ENCODE results near the gene MRAS.

The MRAS gene

GRCh38 chr3:138441742-138442141, 93.4 kb downstream of the MRAS start:
- TF ChIP-seq, protein P1, sequence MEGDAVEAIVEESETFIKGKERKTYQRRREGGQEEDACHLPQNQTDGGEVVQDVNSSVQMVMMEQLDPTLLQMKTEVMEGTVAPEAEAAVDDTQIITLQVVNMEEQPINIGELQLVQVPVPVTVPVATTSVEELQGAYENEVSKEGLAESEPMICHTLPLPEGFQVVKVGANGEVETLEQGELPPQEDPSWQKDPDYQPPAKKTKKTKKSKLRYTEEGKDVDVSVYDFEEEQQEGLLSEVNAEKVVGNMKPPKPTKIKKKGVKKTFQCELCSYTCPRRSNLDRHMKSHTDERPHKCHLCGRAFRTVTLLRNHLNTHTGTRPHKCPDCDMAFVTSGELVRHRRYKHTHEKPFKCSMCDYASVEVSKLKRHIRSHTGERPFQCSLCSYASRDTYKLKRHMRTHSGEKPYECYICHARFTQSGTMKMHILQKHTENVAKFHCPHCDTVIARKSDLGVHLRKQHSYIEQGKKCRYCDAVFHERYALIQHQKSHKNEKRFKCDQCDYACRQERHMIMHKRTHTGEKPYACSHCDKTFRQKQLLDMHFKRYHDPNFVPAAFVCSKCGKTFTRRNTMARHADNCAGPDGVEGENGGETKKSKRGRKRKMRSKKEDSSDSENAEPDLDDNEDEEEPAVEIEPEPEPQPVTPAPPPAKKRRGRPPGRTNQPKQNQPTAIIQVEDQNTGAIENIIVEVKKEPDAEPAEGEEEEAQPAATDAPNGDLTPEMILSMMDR (IDR thresholded peaks at IDR 0.05; ENCODE audit: low read depth, low read length, missing control alignments), result no peak
- no peak for DNase-seq (ENCODE audit: low read depth)
- no peak overlapping the region for H3K4me3 ChIP-seq (ENCODE audit: low read depth, low read length)

DNA sequence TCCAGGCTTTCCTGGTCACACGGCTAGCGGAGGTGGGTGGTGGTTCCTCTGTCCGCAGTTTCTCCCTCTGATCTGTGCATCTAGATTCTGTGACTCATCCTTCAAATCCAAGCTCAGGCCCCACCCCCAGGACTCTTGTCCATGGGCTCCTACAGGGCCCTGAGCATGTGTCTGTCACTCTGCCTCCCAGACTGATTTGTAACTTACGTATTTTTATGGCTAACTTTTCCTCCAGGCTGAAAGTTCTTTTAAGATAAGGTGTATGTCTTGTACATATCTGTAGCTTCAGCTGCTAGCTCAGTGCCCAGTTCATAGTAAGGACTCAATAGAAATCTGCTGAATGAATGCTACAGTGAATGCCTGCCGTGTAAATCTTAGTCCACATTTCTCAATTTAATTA, 94.1 kb downstream of the MRAS start:
- no peak overlapping the region for H3K4me3 ChIP-seq (ENCODE audit: low read depth, low read length)
- no peak for DNase-seq (ENCODE audit: low read depth)

DNA sequence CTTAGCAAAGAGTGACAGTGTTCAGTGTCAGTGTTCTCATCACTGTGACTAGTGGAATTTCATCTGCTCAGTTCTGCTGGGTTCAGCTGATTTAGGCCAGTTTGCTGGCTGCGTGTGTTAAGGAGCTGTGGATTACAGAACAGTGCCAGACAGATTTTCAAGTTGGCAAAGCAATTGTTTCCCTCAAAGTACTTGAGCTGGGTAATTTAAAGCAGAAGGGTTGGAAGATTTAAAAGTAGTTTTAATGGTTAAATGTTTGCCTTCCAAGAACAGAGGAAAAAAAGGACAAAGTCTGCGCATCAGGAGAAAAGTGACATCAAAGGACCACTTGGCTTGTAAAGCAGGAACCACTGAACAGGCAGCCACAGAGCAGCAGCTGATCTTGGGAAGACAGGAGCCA, 94.7 kb downstream of the MRAS start:
- no peak for DNase-seq (ENCODE audit: low read depth)
- TF ChIP-seq, protein P1 (IDR thresholded peaks at IDR 0.05; ENCODE audit: low read depth, low read length, missing control alignments), result no peak
- H3K4me3 ChIP-seq (ENCODE audit: low read depth, low read length), result no peak overlapping the region

More for the DNA sequence above, 94.1 kb downstream of the MRAS start:
- TF ChIP-seq, protein P1 (IDR thresholded peaks at IDR 0.05; ENCODE audit: low read depth, low read length, missing control alignments), result no peak

DNA sequence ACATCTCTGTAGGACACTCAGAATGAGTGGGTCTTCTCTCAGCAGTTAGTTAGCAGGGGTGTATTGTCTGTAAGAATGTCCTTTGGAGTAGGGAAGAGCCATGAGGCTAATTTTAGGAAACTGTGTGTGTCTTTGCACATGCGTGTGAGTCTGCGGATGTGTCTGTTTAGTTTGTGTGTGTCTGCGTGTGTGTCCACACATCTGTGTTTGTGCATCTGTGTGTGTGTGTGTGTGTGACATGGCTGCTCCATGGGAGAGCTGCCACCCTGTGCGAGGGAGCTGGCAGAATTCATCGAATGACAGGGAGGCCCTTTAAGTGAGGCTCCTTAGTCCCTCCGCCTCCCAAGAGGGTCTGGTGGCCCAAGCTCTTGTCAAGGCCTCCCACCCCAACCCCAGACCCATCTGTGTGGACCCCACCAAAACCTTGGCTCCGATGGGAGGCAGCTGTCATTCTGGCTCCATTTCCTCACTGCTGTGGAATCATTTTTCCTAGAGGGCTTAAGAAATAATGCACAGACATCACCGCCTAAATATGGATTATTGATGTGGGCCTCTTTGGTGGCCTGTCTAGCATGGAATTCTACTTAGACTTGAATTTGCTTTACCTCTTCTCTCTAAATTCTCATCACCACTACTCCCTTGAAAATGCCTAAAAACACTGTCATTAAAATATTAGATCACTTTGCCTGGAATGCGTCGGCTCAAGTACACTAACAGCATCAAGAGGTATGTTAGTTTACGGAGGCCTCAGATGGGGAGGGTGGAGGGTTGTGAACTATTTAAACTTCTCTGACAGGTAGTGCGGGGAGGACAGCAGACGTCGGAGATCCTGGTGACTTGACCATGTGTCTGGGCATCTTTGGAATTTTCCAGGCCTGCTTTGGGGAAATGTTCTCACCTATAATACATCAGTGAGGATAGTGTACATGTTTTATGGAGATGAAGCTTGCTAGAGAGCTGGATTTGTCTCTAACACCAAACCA, 95.4 kb downstream of the MRAS start:
- TF ChIP-seq, protein P1 (IDR thresholded peaks at IDR 0.05; ENCODE audit: low read depth, low read length, missing control alignments), result no peak
- H3K4me3 ChIP-seq (ENCODE audit: low read depth, low read length), result no peak overlapping the region
- no peak for DNase-seq (ENCODE audit: low read depth)

GRCh38 chr3:138445236-138445635, 96.9 kb downstream of the MRAS start:
- no peak overlapping the region for H3K4me3 ChIP-seq (ENCODE audit: low read depth, low read length)
- DNase-seq (ENCODE audit: low read depth), result no peak
- TF ChIP-seq, protein P1 (IDR thresholded peaks at IDR 0.05; ENCODE audit: low read depth, low read length, missing control alignments), result no peak

DNA sequence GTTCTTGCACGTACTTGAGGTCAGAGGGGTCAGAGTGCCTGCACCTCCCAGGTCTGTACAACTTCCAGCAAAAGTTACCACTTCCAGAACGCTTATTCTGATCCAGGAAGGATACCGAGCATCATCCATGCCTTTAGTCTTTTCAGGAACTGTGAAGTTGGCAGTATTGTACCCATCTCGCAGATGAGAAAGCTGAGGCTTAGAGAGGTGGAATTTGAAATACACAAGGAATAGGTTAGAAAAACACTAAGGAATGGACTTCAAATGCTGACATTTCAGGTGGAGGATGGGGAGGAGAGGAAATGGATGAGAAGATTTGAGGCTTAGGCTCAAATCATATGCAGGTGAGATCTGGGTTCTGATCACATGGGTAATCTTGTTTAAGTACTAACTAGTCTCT, 97.3 kb downstream of the MRAS start:
- TF ChIP-seq, protein P1 (IDR thresholded peaks at IDR 0.05; ENCODE audit: low read depth, low read length, missing control alignments), result no peak
- H3K4me3 ChIP-seq (ENCODE audit: low read depth, low read length), result no peak overlapping the region
- DNase-seq (ENCODE audit: low read depth), result no peak
